GM18502 (cell line): ENCODE results near the gene GRB14.
A peak's percentile ranks its signal among the peaks of the same experiment; 100 is the strongest.
"Not testable (repeated sequence)": the region's sequence is repeated elsewhere in the genome, so short reads cannot be mapped to it uniquely, and the experiment has no call there.

ENCODE experiments used
- ATAC-seq: cut with Tn5 transposase; IDR thresholded peaks from one replicate; pipeline ENCODE4 v1.9.1; 2021; ENCODE audit warnings: mild to moderate bottlenecking; ENCODE audit not compliant: unreplicated experiment, poor library complexity

The GRB14 gene

DNA sequence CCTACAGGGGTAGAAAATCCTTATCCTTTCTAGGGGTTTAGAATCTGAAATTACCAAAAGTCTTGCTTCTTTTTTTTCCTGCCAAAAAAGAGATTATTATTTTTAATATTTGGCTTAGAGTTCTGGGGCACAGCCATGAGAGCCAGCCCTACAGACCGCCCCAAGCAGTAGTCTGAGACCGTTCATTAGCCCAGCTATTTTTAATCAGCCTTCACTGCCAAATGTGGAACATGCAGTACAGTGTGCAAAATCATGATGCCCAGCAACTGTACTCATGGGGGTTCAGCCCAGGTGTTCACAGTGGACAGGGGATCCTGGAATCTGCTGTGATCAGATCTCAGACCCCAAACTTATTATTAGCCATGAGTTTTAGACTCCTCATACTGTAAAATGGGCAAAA lies 60.4 kb downstream of the GRB14 start:
- no peak for ATAC-seq

DNA sequence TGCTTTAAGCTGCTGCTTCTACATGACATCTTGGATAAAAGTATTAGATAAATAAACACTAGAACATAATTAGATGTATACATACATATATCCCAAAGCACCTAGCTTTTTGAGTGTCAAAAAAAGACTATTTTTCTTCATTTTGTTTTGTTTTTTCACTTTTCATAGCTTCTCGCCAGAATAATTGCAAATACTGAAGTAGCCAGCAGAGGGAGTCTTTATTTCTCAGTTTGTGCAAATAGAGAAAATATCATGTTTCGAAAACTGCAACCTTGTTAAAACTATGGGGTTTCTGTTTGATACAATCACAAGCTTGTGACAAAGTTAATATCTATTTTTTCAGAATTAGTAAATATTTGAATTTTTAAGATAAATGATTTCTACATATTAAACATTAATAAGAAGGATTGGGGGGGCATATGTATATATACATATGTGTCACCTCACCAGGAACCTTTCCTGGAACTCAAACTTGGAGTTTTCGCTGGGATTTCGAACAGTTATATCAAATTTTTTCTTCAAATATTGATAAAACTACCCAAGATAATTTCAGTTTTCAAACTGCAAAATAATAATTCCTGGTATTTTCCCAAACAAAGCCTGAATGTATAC lies 61.0 kb downstream of the GRB14 start:
- peak; percentile 60 for ATAC-seq

DNA sequence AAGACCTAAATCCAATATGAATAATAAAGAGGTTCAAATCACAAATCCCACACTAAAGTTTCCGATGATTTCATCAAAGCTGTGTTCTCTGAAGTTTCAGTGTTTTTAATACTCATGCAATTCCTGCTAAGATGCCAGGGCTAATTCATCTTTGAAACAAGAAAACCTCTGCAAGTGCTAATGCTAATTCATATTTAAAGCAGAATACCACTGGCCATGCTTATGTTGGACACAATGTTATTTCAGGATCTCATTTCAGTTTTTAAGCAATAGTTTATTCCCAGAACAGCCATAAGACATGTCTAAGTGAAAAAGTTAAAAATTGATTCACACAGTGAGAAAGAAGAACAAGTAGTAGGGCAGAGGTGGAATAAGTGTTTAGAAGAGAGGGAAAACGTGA lies 62.8 kb downstream of the GRB14 start:
- no peak for ATAC-seq

DNA sequence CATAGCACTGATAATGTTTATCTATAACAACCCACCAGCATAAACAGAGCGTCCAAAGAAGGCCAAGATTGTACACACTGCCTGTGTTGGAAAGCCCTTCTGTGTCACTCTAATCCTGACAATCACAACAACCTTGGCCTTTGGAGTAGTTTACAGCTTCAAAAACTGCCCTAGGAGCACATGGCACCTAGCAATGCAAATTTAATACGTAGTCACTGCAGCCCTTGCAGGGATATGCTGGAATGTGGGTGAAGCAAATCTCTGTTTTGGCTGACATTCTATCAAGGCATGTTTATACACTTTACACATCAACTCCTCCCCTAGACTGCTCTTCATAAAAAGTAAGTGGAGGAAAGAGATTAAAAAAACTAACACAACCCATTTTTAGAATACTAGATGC lies 66.8 kb downstream of the GRB14 start:
- no peak for ATAC-seq

DNA sequence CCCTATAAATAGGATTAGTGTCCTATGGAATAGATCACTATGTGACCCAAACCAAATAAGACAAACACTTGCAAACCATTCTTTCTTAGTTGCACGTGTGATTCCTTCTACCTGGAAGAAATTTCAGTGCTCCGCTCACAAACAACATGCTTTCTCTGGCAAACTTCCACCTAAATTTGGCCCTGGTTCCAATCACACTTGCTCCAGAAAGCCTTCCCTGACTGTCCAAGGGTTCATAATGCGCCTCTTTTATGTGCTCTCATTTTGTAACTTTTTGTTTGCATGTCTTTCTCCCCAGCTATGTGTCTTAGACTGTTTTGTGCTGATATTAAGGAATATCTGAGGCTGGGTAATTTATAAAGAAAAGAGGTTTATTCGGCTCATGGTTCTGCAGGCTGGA lies 69.8 kb downstream of the GRB14 start:
- no peak for ATAC-seq

DNA sequence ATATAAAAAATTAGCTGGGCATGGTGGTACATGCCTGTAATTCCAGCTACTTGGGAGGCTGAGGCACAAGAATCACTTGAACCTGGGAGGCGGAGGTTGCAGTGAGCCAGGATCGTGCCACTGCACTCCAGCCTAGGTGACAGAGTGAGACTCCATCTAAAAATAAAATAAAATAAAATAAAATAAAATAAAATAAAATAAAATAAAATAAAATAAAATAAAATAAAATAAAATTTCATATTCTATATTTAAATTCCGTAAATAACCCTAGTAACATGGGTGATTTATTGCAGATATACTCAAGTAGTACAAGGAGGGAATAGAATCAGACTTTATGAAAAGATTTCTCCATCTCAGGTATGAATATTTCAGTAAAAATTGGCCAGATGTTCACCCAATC lies 71.6 kb downstream of the GRB14 start:
- not testable (repeated sequence) for ATAC-seq

DNA sequence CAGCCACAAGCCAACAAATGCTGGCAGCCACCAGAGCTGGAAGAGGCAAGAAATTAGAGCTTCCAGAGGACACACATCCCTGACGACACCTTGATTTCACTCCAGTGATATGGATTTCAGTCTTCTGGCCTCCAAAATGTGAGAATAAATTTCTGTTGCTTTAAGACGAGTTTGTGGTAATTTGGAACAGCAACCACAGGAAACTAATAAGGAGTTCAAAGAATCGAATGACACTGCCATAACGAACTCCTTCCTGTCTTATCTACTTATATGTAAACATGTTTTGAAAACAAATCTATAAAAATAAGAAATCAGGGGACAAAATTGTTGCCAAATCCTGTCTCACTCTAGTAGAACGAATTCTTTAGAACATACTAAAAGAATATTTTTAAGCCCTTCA lies 75.8 kb downstream of the GRB14 start:
- ATAC-seq: no peak

DNA sequence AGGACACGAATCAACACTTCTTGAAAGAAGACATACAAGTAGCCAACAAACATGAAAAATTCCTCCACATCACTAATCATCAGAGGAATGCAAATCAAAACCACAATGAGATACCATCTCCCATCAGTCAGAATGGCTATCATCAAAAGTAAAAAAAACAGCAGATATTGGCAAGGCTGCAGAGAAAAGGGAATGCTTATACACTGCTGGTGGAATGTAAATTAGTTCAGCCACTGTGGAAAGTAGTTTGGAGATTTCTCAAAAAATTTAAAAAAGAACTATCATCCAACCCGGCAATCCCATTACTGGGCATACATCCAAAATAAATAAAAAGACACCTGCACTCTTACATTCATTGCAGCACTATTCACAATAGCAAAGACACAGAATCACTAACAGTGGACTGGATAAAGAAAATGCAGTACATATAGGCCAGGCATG lies 78.7 kb downstream of the GRB14 start:
- no peak for ATAC-seq

DNA sequence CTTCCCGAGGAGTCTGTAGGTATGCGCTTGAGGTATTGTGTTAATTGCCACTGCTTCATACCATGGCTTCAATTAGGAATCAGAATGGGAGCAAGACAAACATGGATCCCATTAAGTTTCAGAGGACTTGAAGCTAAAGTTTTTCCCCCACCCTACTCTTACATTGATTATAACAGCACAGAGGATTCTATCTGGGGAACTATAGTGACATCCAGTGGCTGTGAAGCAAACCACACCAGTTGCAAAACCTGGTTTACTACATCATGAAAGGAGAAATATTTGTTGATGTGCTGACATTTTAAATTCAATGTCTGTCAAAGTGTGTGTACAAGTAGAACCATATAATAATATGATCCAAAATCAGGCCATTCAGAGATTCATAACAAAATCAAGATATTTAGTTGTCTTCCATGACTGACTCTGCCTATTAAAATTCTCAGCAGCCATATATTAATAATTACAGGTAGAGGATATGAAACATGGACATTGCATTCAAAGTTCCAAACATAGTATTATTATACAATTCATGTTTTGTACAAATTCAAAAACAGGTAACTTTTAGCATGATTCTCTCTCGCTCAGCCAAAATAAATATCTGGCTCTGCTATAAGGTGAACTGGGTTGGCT lies 82.9 kb downstream of the GRB14 start:
- ATAC-seq: peak; percentile 83

DNA sequence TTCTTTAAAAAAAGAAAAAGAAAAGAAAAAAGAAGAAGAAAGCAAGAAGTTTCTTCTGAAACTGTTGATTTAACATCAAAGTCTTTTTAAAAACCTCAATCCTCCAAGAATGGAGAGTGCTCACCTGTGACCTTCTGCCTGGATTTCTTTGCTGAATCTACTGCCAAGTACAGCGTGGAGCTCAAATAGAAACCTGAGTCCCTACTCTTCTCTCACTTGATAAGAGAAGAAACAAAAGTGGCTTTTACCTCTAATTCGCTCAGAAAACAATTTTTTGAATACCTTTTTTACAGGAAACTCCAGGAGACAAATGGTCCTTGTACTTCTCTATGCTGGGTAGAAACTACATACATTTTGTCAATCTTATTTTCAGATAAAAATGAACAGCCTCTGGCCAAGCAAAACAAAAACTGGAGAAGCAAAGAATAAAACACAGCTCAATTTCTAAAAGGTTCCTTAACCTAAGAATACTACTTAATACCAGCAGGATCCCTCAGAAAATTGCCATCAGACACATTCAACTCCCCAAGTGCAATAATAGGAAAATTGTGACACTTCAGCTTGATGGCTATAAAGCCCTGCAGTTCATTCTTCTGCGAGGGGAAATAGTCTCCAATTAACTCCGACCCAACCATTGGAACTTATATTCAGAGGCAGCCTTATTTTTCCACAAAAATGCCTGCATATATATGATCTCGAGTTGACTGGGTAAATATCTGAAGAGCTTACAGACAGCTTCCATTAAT lies 85.8 kb downstream of the GRB14 start:
- ATAC-seq: no peak

DNA sequence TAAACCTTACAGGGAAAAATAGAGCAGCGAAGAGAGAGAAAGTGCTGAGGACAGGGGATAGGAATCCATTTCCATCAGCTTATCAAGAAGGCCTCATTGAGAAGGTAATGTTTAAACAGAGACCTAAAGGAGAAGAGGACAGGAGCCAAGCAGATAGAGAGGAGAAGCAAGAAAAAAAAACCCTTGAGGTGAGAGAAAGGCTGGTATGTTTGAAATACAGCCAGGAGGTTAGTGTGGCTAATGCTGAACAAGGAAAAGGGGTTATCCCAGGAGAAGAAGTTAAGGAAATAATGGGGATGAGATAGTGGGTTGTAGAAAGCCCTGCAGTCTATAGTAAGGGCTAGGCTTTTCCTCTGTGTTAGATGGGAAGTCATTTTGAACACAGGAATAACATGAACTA lies 90.8 kb downstream of the GRB14 start:
- ATAC-seq: no peak

DNA sequence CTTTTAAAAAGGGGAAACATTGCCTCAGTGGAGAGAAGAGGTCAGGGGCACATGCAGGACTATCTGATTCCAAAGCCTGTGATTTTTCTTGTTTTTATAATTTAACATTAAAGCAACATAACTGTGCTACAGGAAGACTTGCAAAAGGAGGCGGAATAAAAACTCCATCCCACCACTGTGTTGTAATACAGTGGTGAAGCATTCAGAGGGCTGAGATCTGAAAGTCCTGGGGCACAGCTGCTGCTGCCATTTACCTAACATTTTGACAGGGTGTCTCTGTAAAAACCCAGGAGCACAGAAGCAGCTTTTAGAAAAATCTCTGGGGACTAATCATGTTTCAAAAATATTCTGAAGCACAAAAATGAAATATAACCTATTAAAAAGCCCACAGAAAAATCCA lies 97.6 kb downstream of the GRB14 start:
- no peak for ATAC-seq

DNA sequence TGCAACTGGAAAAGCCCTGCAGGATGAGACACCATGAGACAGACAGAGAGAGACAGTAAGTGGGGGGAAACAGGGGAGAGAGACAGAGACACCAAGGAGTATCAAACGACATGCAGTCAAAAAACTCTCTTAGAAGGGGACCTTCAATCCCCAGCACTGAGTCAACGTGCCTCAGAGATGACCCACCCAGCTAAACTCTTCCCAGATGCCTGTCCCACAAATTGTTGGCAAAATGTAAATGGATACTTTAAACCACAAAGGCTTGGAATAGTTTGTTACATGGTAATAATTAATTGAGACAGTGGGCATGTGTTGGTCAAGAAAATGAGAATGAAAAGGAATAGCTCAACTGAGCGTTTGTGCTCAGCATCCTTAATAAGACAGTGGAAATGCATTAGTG lies 98.3 kb downstream of the GRB14 start:
- no peak for ATAC-seq

DNA sequence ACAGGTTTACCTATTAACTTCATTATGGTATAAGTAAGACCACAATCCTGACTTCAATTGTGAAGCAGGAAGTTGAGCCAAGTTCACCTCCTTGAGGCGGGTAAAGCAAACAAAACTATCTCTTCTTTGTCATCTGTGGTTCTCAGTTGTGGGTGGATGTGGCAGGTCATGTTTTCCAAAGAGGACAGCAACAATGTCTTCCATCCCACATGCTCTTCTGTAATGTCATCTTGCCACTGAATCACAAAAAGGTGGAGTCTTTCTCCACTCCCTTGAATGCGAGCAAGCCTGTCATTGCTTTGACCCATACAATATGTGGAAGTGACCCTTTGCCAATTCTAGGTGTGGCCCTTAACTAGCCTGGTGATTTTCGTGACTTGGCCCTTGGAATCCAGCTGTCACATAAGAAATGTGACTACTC lies 98.7 kb downstream of the GRB14 start:
- ATAC-seq: no peak

DNA sequence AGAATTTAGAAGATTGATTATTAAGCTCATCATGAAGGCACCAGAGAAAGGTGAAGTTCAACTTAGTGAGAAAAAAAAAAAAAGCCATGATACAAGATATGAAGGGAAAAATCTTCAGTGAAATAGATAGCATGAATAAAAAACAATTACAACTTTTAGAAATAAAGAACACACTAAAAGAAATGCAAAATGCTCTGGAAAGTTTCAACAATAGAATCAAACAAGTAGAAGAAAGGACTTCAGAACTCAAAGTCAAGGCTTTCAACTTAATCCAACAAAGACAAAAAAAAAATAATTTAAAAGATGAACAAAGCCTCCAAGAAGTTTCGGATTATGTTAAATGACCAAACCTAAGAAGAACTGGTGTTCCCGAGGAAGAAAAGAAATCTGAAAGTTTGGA lies 105.5 kb downstream of the GRB14 start:
- ATAC-seq: no peak

DNA sequence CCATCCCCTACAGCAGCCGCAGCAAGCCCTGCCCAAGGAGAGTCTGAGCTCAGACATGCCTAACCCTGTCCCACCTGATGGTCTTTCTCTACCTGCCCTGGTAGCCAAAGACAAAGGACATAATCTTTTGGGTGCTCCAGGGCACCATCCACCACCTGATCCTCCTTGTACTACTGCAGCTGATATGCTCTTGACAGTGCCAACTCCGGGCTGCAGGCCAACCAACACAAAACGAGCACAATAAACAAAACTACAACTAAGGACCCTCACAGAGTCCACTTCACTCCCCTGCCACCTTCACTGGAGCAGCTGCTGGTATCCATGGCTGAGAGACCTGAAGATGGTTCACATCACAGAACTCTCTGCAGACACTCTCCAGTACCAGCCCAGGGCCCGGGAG lies 106.3 kb downstream of the GRB14 start:
- ATAC-seq: no peak

DNA sequence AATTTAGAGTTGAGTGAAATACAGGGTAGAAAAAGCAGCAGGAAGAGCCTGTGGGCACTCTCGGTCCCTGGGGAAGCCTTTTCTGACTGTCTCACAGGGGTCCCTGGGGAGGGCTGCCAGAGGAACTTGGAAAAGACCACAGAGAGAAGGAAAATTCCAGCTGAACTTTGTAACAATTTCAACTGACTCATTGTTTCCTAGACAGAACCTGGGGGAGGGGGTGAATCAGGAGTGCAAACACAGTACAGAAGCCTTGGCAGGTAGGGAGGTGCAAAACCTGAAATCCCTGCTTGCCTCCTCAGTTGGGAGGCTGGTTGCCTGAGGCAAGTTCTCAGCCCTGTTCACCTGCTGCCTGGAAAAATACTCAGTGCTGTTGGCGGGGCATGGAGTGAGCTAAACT lies 106.8 kb downstream of the GRB14 start:
- ATAC-seq: no peak

DNA sequence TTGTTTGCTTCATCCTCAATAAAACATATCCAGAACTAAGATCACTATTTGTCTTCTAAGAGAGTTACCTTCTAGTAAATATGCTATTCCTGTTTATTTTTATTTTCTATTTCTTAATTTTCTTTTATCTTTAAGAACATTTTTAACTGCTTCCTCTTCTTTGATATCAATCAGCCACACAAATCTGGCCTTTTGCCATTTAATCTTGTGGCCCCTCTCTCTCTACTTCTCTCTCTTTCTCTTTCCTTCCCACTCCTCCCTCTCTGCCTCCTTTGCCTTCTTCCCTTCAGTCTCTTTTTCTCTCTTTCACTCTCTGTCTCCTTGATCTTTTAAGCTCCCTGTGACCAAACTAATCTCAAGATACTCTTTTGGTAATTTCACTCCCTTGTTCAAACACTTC lies 108.4 kb downstream of the GRB14 start:
- ATAC-seq: no peak

DNA sequence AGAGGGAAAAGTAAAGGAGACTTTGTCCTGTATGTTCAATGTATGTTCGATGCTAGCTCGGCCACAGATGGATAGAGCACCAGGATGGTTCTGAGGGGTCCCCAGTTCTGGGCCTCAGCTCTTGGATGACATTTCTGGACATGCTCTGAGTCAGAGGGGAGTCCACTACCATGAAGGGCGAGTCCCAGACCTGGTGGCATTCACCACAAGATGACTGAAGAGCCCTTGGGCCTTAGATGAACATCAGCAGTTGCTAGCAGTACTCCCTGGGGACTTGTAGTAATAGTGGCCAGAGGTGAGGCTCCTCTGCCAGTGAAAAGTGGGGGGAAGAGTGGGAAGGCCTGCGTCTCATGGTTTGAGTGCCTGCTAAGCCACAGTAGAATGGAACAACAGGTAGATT lies 109.5 kb downstream of the GRB14 start:
- no peak for ATAC-seq

DNA sequence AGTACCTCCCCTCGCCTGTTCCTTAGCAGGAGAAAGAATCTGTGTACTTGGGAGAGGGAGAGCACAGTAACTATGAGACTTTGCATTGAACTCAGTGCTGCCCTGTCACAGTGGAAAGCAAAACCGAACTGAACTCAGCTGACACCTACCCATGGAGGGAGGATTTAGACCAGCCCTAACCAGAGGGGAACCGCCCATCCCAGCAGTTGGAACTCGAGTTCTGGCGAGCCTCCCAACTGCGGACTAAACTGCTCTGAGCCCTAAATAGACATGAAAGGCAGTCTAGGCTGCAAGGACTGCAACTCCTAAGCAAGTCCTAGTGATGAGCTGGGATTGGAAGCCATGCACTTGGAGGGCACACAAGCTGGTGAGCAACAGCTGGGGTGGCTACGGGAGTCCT lies 110.4 kb downstream of the GRB14 start:
- no peak for ATAC-seq

DNA sequence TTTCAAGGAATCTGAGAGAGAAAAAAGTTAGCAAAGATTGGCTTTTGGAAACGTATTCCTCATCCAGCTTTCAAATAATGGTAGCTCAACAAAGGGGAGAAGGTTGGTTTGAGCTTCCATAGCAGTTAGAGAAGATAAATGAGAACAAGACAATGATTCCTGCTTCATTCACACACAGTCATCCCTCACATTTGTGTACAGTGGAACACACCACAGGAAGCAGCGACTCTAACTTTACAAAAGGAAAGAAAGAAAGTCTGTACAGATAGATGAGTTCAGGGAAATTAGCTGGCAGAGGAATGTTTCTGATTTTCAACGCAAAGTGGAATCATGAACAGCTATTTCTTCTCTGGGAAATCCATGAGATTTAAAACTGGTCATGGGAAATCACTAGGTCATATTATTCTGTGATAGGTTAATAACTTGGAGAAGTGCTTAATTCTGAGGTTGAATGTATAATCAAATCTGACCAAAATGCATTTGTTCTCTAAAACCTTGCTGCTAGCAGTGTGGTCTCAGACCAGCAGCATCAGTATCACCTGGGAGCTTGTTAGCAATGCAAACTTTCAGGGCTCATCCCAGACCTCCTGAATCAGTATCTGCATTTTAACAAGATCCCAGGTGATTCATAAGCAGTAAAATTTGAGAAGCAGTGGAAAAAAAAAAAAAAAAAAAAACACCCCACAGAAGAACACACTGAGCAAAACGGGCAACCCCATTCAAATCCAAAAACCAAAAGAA lies 112.0 kb downstream of the GRB14 start:
- no peak for ATAC-seq
